ENCODE results near the gene GCAT. TPM values are rescaled to one million over a fixed set of nuclear protein-coding genes. Genes with fewer than 3 reads are reported as not detected.

The GCAT gene
- total RNA-seq, 1 donor from 2014 or later, result 48.3 TPM

DNA sequence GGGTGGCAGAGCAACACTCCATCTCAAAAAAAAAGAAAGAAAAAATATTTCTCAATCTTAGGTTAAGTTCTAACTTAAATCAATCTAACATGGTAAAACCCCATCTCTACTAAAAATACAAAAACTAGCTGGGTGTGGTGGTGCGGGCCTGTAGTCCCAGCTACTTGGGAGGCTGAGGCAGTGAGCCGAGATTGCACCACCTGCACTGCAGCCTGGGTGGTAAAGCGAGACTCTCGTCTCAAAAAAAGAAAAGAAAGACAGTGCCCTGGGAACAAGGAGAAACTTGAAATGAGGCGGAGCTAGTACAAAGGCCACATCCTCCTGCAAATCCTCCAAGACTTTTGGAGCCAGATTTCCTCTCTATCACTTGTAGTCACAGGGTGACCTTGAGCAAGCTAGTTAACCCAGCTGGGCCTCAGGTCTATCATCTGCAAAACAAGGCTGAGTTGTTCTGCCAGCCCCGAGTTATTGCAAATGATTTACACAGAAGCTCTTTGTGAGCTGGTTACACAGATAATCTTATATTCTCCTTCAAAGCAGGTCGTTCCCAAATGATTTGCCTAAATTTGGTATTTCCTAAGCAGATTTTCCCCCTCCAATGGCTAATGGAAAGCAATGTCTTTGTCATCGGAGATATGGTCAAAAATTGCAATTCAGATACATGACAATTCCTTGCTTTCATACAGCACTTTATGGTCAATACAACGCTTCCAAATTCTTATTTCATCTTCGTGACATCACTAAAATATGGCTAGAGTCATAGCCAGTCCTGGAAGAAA is 34.5 kb downstream of the GCAT start:
- no peak for DNase-seq (ENCODE audit: low read depth, low spot score)

DNA sequence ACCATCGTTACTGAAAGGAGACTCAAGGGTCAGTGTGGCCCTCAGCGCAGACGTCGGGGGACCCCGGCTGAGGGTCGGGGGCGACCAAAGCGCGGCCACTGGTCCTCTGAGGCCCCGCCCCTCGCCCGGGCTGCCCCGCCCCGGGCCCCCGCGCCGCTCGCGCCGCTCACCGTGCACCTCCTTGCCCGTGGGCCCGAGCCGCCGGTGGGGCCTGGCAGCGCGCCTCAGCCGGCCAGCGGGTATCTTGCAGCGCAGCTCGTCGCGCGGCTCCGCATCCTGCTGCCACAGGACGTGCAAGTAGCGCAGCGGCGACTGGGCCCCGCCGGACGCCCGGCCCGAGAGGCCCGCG is 36.0 kb downstream of the GCAT start:
- DNase-seq (ENCODE audit: low read depth, low spot score), result no peak

GRCh38 chr22:37844904-37845329 is 37.2 kb downstream of the GCAT start:
- DNase-seq (ENCODE audit: low read depth, low spot score), result no peak

DNA sequence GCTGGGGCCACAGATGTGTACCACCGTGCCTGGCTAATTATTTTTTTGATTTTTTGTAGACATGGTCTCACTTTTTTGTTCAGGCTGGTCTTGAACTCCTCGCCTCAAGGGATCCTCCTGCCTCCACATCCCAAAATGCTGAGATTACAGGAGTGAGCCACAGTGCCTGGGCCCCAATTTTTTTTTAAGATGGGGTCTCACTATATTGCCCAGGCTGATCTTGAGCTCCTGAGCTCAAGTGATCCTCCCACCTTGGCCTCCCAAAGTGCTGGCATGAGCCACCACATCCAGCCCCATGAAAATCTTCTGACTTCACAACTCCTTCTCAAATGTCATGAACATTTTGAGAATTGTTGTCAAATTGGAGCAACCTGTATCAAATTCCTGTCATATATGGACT is 38.7 kb downstream of the GCAT start:
- DNase-seq (ENCODE audit: low read depth, low spot score), result no peak

DNA sequence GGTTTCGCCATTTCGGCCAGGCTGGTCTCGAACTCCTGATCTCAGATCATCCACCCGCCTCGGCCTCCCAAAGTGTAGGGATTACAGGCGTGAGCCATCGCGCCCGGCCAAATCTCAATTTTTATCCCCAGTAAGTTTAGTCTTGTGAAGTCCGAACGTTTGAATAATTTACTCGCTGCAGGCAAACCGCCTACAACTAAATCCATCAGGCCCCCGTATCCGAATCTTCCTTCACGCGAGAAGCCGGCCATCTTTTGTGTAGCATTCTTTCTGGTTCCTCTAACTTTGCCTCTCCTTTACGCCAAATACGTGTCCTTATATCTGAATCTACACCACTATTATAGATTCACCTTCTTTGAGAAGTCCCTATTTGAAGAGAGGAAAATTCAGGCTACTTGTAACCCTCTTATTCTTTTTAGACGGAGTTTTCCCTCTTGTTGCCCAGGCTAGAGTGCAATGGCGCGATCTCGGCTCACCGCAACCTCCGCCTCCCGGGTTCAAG is 40.9 kb downstream of the GCAT start:
- DNase-seq (ENCODE audit: low read depth, low spot score), result no peak

GRCh38 chr22:37849089-37849751 is 41.5 kb downstream of the GCAT start, which contains the start of gene EIF3L:
Gene EIF3L (plus strand): TSS chr22:37849419. CDS start chr22:37849450, 31 bp downstream.
- peak; percentile 65 for DNase-seq (ENCODE audit: low read depth, low spot score)

- DNase-seq (ENCODE audit: low read depth, low spot score), result no peak
Measured at GRCh38 chr22:37850801-37851200, 43.1 kb downstream of the GCAT start.

GRCh38 chr22:37852418-37852817 is 44.7 kb downstream of the GCAT start:
- no peak for DNase-seq (ENCODE audit: low read depth, low spot score)

- DNase-seq (ENCODE audit: low read depth, low spot score), result no peak
Measured at GRCh38 chr22:37854946-37855345, 47.2 kb downstream of the GCAT start.

DNA sequence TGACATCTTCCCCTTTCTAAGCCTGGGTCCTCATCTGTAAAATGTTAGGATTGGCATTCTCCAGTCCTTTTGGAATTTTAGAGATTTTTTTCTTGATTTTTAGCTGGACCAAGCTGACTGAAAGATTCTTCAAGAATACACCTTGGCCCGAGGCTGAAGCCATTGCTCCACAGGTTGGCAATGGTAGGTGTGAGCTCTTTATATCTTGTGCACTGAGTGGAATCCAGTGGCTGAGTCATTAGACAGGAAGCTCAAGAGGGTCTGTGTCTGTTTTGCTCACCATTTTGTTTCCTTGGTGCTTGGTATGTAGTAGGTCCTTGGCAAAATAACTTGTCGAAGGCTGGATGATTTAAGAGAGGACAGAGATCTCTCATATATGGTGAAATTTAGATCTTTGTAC is 47.7 kb downstream of the GCAT start:
- no peak for DNase-seq (ENCODE audit: low read depth, low spot score)

DNA sequence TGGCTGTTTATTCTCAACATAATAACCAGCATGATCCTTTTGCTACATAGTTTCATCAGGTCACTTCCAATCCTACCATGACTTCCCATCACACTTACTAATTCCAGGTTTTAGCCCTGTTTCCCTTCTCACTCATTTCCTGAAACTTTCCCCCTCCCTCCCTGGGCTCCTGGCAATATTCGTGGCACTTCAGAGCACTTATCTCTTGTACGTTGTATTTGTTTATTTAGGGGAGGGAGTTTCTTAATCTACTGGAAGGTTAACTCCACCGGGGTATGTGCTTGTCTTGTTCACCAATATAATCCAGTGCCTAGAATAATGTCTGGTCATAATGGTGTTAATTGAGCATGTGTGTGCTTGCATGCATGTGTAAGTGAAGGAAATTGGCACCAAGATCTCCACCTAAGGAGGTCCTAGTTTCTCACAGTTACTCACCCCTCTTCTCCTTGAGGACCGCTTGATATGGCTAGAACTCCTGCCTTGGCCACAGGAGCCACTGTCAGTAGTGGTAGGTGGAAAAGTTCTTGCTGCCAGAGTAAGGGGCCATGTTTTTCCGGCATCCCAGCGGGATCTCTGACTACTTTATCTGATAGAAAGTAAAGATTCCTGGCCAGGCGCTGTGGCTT is 53.2 kb downstream of the GCAT start:
- DNase-seq (ENCODE audit: low read depth, low spot score), result no peak

DNA sequence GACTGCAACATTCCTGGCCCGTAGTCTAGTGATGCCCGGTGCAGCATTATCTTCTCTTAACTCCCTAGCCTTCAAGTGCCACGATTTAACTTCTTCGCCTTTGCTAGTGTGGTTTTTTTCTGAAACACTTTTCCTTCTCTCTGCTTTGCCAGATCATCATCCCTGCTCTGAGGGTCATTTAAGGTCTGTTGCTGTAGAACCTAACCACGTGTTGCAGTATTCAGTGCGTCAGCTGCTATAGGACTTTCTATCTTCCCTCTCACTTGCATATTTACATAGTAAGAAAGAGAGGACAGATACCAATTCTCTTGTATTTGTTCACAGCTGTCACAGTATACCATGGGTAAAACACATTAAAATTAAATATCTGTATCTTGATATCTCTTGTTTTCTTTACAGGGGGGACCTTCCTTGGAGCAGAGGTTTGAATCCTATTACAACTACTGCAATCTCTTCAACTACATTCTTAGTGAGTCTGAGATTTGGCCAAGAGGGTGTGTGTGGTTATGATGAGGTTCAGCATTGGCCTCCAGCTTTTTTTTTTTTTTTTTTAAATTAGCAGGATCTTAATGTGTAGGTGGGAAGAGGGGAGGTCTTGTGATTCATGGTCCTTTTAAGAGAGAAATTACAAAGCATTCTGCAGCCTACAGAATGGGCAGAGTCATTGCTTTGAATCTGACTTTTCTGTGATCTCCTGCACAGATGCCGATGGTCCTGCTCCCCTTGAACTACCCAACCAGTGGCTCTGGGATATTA is 55.0 kb downstream of the GCAT start:
- no peak for DNase-seq (ENCODE audit: low read depth, low spot score)

- no peak for DNase-seq (ENCODE audit: low read depth, low spot score)
Measured at GRCh38 chr22:37865510-37865909, 57.8 kb downstream of the GCAT start.

Other genes starting within 250 kb of the GCAT start
- 19.5 and 27.5 TPM in 2 replicates for gene CDC42EP1, start 247.5 kb upstream of the GCAT start, total RNA-seq
- gene LGALS2, start 227.8 kb upstream of the GCAT start, total RNA-seq, result not detected in 2 replicates
- 26.3 and 36.7 TPM in 2 replicates for gene GGA1, start 199.1 kb upstream of the GCAT start, total RNA-seq
- 1.1 and 1.5 TPM in 2 replicates for gene SH3BP1, start 168.3 kb upstream of the GCAT start, total RNA-seq
- gene PDXP, start 149.2 kb upstream of the GCAT start, total RNA-seq, result 11.1 and 13.7 TPM in 2 replicates
- gene LGALS1, start 132.3 kb upstream of the GCAT start, total RNA-seq, result 4,833 and 7,629 TPM in 2 replicates
- 26.8 and 36.5 TPM in 2 replicates for gene NOL12, start 121.6 kb upstream of the GCAT start, total RNA-seq
- gene TRIOBP, start 110.9 kb upstream of the GCAT start, total RNA-seq, result 105 and 115 TPM in 2 replicates
- not detected in 2 replicates for gene GALR3, start 15.4 kb downstream of the GCAT start, total RNA-seq
- 25.7 and 27.1 TPM in 2 replicates for gene ANKRD54, start 36.4 kb downstream of the GCAT start, total RNA-seq
- 388 and 436 TPM in 2 replicates for gene EIF3L, start 41.5 kb downstream of the GCAT start, total RNA-seq
- gene MICALL1, start 98.4 kb downstream of the GCAT start, total RNA-seq, result 24.5 and 30.9 TPM in 2 replicates
- 0.26 TPM in 1 of 2 replicates, not detected in the other for gene C22orf23, start 145.7 kb downstream of the GCAT start, total RNA-seq
- 66.0 and 95.3 TPM in 2 replicates for gene POLR2F, start 145.8 kb downstream of the GCAT start, total RNA-seq
- not detected in 2 replicates for gene SOX10, start 176.6 kb downstream of the GCAT start, total RNA-seq
- gene PICK1, start 249.5 kb downstream of the GCAT start, total RNA-seq, result 8.7 and 12.9 TPM in 2 replicates

Measured in pulmonary artery endothelial cell (primary cell).